HepG2 (cell line): Measurements from ENCODE around the gene AARSD1. TPM values are rescaled to one million over a fixed set of nuclear protein-coding genes. Genes with fewer than 3 reads are reported as not detected.

Experiments used
- ARNT2 ChIP-seq: sonication (generic); formaldehyde crosslinking; IDR thresholded peaks from 2 replicates; pipeline ENCODE4 v1.8.0; 2022; ENCODE audit warnings: mild to moderate bottlenecking, low read depth, missing genetic modification reagents, moderate library complexity
- CREM ChIP-seq, 2 experiments: sonication (generic) in 1 of 2; formaldehyde crosslinking in 1 of 2; IDR thresholded peaks; 2 replicates each; pipeline versions ENCODE4 v1.4.0 to v1.6.1; 2016 to 2020; ENCODE audit warnings: antibody characterized with exemption in 1 of 2, mild to moderate bottlenecking in 1 of 2, missing genetic modification reagents in 1 of 2
- FOXA3 ChIP-seq: IDR thresholded peaks from 2 replicates; pipeline ENCODE4 v1.6.1; 2016; ENCODE audit warnings: missing genetic modification reagents, missing compliant biosample characterization
- HCFC1 ChIP-seq: fragments of 150-350 bp; IDR thresholded peaks from 2 replicates; pipeline ENCODE4 v1.6.1; 2014; ENCODE audit warnings: low read depth, low read length
- HOXA7 ChIP-seq: sonication (generic); formaldehyde crosslinking; IDR thresholded peaks from 2 replicates; pipeline ENCODE4 v1.8.1; 2022; ENCODE audit warnings: mild to moderate bottlenecking, missing genetic modification reagents, moderate library complexity
- KAT2B ChIP-seq: fragments of 150-350 bp; IDR thresholded peaks from 2 replicates; pipeline ENCODE4 v1.6.1; 2014; ENCODE audit warnings: low read depth, low read length, borderline replicate concordance
- NFIB ChIP-seq: sonication (generic); formaldehyde crosslinking; IDR thresholded peaks from 2 replicates; pipeline ENCODE4 v1.9.0; 2021; ENCODE audit warnings: missing genetic modification reagents, mild to moderate bottlenecking, borderline replicate concordance
- NFRKB ChIP-seq: fragments of 450-650 bp; IDR thresholded peaks from 2 replicates; pipeline ENCODE4 v1.6.1; 2017
- TBX3 ChIP-seq: fragments of 450-650 bp; IDR thresholded peaks from 2 replicates; pipeline ENCODE4 v1.6.1; 2017; ENCODE audit warnings: antibody characterized with exemption, mild to moderate bottlenecking, inconsistent platforms, borderline replicate concordance
- TSC22D2 ChIP-seq: sonication (generic); formaldehyde crosslinking; IDR thresholded peaks from 2 replicates; pipeline ENCODE4 v1.5.1; 2020; ENCODE audit warnings: missing genetic modification reagents, mild to moderate bottlenecking, borderline replicate concordance
- ZNF253 ChIP-seq: sonication (generic); formaldehyde crosslinking; IDR thresholded peaks from 2 replicates; pipeline ENCODE4 v1.8.0; 2022; ENCODE audit warnings: mild to moderate bottlenecking, missing genetic modification reagents, borderline replicate concordance
- ZNF367 ChIP-seq: sonication (generic); formaldehyde crosslinking; IDR thresholded peaks from 2 replicates; pipeline ENCODE4 v1.4.0; 2020; ENCODE audit warnings: missing genetic modification reagents, borderline replicate concordance
- ZNF550 ChIP-seq: sonication (generic); formaldehyde crosslinking; IDR thresholded peaks from 2 replicates; pipeline ENCODE4 v1.4.0; 2020; ENCODE audit warnings: mild to moderate bottlenecking, missing genetic modification reagents, borderline replicate concordance
- polyA plus RNA-seq, 8 experiments: library from polyadenylated mRNA; depleted of rRNA in 3 of 8; stranded (reverse) in 7 of 8; unstranded in 1 of 8; fragments of >200 nt; fragmentation: Illumina TruSeq in 4 of 8; extraction: Trizol in 4 of 8; gene quantifications; 2 replicates each; pipeline versions ENCODE4 v1.2.1 to v1.2.3, GENCODE V29; 2011 to 2016; ENCODE audit warnings: low read depth in 4 of 8, missing spikeins in 1 of 8, mixed read lengths in 1 of 8; ENCODE audit not compliant: insufficient read depth in 1 of 8
- total RNA-seq, 5 experiments: library from RNA; depleted of rRNA; stranded (reverse); fragments of >200 nt; fragmentation: Illumina TruSeq; extraction: Trizol; gene quantifications; 2 replicates each; pipeline ENCODE4 v1.2.3, GENCODE V29; 2016; ENCODE audit warnings: low read depth in 1 of 5
- TF ChIP-seq, protein P1 (sequence below): sonication (generic); formaldehyde crosslinking; IDR thresholded peaks from 2 replicates; pipeline ENCODE4 v1.5.0; 2020; ENCODE audit warnings: missing genetic modification reagents, mild to moderate bottlenecking, borderline replicate concordance
- TF ChIP-seq, protein P2 (sequence below), 2 experiments: IDR thresholded peaks; 2 replicates each; pipeline ENCODE4 v1.6.1; 2011 to 2012; ENCODE audit warnings: low read length in 2 of 2, borderline replicate concordance in 1 of 2, low read depth in 1 of 2, mild to moderate bottlenecking in 1 of 2, moderate library complexity in 1 of 2
- TF ChIP-seq, protein P3 (sequence below): sonication (generic); formaldehyde crosslinking; IDR thresholded peaks from 2 replicates; pipeline ENCODE4 v1.4.0; 2020; ENCODE audit warnings: missing genetic modification reagents, mild to moderate bottlenecking, borderline replicate concordance
- TF ChIP-seq, protein P4 (sequence below): sonication (generic); formaldehyde crosslinking; IDR thresholded peaks from 2 replicates; pipeline ENCODE4 v1.4.0; 2020; ENCODE audit warnings: missing genetic modification reagents
- TF ChIP-seq, protein P5 (sequence below): fragments of 450-650 bp; IDR thresholded peaks from 2 replicates; pipeline ENCODE4 v1.6.1; 2017; ENCODE audit warnings: mild to moderate bottlenecking

AARSD1 gene
- total and polyA plus RNA-seq, 2 of the 13 experiments (the other 11 are each of a cell fraction or from before 2014, with no cell fraction given), result 24.7 to 29.3 TPM

DNA sequence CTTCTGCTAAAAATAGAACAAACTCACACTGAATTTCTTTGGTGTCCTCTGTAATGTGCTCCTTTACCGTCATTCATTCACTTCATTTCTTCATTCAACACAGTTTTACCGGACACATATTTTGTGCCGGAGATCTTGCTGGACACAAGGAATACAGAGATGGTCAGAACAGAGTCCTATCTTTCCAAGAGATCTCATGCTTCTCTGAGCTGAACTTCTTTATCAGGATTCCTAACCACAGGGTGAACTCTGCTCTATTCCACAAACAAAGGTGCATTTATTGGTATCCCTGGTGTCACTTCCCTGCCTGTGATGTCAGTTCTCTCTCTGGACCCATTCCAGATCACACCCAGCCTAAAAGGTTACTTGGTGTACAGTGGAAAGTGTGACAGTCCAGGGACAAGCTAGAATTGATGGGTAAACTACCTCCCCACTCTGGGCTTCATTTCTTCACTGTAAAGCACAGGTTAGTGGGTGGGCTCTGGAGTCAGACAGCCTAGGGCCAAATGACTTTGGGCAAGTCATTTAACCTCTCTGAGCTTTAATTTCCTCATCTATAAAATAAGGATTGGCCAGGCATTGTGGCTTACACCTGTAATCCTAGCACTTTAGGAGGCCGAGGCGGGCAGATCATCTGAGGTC lies 46.5 kb upstream of the AARSD1 start (continued):
- TF ChIP-seq, protein P1, sequence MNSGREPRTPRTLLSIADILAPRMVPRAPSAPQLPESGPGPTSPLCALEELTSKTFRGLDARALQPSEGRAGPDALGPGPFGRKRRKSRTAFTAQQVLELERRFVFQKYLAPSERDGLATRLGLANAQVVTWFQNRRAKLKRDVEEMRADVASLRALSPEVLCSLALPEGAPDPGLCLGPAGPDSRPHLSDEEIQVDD, result no peak
- TF ChIP-seq, protein P2, sequence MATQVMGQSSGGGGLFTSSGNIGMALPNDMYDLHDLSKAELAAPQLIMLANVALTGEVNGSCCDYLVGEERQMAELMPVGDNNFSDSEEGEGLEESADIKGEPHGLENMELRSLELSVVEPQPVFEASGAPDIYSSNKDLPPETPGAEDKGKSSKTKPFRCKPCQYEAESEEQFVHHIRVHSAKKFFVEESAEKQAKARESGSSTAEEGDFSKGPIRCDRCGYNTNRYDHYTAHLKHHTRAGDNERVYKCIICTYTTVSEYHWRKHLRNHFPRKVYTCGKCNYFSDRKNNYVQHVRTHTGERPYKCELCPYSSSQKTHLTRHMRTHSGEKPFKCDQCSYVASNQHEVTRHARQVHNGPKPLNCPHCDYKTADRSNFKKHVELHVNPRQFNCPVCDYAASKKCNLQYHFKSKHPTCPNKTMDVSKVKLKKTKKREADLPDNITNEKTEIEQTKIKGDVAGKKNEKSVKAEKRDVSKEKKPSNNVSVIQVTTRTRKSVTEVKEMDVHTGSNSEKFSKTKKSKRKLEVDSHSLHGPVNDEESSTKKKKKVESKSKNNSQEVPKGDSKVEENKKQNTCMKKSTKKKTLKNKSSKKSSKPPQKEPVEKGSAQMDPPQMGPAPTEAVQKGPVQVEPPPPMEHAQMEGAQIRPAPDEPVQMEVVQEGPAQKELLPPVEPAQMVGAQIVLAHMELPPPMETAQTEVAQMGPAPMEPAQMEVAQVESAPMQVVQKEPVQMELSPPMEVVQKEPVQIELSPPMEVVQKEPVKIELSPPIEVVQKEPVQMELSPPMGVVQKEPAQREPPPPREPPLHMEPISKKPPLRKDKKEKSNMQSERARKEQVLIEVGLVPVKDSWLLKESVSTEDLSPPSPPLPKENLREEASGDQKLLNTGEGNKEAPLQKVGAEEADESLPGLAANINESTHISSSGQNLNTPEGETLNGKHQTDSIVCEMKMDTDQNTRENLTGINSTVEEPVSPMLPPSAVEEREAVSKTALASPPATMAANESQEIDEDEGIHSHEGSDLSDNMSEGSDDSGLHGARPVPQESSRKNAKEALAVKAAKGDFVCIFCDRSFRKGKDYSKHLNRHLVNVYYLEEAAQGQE (IDR thresholded peaks at IDR 0.05; ENCODE audit: borderline replicate concordance in 1 of 2, low read depth in 1 of 2, low read length in 2 of 2), result no peak
- TF ChIP-seq, protein P3, sequence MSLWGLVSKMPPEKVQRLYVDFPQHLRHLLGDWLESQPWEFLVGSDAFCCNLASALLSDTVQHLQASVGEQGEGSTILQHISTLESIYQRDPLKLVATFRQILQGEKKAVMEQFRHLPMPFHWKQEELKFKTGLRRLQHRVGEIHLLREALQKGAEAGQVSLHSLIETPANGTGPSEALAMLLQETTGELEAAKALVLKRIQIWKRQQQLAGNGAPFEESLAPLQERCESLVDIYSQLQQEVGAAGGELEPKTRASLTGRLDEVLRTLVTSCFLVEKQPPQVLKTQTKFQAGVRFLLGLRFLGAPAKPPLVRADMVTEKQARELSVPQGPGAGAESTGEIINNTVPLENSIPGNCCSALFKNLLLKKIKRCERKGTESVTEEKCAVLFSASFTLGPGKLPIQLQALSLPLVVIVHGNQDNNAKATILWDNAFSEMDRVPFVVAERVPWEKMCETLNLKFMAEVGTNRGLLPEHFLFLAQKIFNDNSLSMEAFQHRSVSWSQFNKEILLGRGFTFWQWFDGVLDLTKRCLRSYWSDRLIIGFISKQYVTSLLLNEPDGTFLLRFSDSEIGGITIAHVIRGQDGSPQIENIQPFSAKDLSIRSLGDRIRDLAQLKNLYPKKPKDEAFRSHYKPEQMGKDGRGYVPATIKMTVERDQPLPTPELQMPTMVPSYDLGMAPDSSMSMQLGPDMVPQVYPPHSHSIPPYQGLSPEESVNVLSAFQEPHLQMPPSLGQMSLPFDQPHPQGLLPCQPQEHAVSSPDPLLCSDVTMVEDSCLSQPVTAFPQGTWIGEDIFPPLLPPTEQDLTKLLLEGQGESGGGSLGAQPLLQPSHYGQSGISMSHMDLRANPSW (CRISPR knock-in tag), result 0 out of 2 replicates have a peak, but pooled peaks have one; percentile 20
- peak; percentile 85 for TF ChIP-seq FOXA3 (CRISPR knock-in tag)
- peak; percentile 89 for TF ChIP-seq CREM (IDR thresholded peaks at IDR 0.05)
- TF ChIP-seq CREM (CRISPR knock-in tag; IDR thresholded peaks at IDR 0.05), result no peak
- TF ChIP-seq, protein P4, sequence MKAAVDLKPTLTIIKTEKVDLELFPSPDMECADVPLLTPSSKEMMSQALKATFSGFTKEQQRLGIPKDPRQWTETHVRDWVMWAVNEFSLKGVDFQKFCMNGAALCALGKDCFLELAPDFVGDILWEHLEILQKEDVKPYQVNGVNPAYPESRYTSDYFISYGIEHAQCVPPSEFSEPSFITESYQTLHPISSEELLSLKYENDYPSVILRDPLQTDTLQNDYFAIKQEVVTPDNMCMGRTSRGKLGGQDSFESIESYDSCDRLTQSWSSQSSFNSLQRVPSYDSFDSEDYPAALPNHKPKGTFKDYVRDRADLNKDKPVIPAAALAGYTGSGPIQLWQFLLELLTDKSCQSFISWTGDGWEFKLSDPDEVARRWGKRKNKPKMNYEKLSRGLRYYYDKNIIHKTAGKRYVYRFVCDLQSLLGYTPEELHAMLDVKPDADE (CRISPR knock-in tag), result no peak
- TF ChIP-seq KAT2B, result no peak
- no peak for TF ChIP-seq NFIB (CRISPR knock-in tag)
- TF ChIP-seq ZNF253 (CRISPR knock-in tag), result no peak
- no peak for TF ChIP-seq ARNT2 (CRISPR knock-in tag)
- no peak for TF ChIP-seq ZNF550
- TF ChIP-seq HOXA7, result no peak
- TF ChIP-seq TBX3, result peak; percentile 79
- TF ChIP-seq ZNF367, result no peak
- TF ChIP-seq HCFC1, result no peak
- TF ChIP-seq NFRKB, result no peak
- TF ChIP-seq, protein P5, sequence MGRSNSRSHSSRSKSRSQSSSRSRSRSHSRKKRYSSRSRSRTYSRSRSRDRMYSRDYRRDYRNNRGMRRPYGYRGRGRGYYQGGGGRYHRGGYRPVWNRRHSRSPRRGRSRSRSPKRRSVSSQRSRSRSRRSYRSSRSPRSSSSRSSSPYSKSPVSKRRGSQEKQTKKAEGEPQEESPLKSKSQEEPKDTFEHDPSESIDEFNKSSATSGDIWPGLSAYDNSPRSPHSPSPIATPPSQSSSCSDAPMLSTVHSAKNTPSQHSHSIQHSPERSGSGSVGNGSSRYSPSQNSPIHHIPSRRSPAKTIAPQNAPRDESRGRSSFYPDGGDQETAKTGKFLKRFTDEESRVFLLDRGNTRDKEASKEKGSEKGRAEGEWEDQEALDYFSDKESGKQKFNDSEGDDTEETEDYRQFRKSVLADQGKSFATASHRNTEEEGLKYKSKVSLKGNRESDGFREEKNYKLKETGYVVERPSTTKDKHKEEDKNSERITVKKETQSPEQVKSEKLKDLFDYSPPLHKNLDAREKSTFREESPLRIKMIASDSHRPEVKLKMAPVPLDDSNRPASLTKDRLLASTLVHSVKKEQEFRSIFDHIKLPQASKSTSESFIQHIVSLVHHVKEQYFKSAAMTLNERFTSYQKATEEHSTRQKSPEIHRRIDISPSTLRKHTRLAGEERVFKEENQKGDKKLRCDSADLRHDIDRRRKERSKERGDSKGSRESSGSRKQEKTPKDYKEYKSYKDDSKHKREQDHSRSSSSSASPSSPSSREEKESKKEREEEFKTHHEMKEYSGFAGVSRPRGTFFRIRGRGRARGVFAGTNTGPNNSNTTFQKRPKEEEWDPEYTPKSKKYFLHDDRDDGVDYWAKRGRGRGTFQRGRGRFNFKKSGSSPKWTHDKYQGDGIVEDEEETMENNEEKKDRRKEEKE, result no peak
- no peak for TF ChIP-seq TSC22D2 (CRISPR knock-in tag)
